ENCODE data around the gene MDK. TPM values are rescaled to one million over a fixed set of nuclear protein-coding genes. Genes with fewer than 3 reads are reported as not detected.

Gene MDK
- total RNA-seq, 1 experiment from 2014 or later: 0.49 TPM

DNA sequence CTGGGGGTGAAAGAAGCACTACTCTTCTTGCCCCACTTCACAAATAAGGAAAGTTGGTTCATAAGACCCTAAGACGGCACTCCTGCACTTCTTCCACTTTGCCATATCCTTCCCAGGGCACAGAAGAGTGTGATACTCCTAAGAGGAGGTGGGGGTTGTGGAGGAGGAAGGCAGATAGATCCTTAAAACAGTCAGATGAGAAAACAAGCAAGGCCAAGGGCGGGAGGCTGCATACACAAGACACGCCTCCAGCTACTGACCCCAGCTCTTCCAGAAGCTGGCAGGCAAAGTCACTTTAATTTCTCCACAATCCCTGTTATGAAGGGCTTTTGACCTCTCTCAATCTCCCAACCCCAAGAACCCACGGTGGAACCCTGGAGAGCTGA, 11.8 kb downstream of the MDK start:
- H3K9me3 Mint-ChIP-seq (ENCODE audit: unreplicated experiment): no peaks in the 10 kb centered on the region
- no peak for DNase-seq (ENCODE audit: unreplicated experiment)
- BruUV-seq (replicated peaks): no TSS peak
- POLR2A ChIA-PET: interaction anchor here (0.6 to 1.0 kb wide), 3 partner anchors 10 to 167 kb away, joined by 3 to 6 read pairs (median 3); no protein-coding TSS in a partner anchor
- H3K27me3 Mint-ChIP-seq (ENCODE audit: insufficient read depth, unreplicated experiment): peaks cover 30% of the 10 kb centered on the region
- H3K36me3 Mint-ChIP-seq (ENCODE audit: insufficient read depth, unreplicated experiment): peaks cover 8% of the 10 kb centered on the region
- CTCF ChIA-PET: interaction anchor here (1.0 to 1.4 kb wide), 2 partner anchors 13 to 136 kb away, joined by 3 to 5 read pairs; no protein-coding TSS in a partner anchor
- no peak overlapping the region for H3K4me3 Mint-ChIP-seq (ENCODE audit: unreplicated experiment)
- intact Hi-C loops (cut with micrococcal nuclease): no loop called here
- no peak overlapping the region for H3K27ac Mint-ChIP-seq (ENCODE audit: low read depth, unreplicated experiment)
- TF ChIP-seq, protein P1, sequence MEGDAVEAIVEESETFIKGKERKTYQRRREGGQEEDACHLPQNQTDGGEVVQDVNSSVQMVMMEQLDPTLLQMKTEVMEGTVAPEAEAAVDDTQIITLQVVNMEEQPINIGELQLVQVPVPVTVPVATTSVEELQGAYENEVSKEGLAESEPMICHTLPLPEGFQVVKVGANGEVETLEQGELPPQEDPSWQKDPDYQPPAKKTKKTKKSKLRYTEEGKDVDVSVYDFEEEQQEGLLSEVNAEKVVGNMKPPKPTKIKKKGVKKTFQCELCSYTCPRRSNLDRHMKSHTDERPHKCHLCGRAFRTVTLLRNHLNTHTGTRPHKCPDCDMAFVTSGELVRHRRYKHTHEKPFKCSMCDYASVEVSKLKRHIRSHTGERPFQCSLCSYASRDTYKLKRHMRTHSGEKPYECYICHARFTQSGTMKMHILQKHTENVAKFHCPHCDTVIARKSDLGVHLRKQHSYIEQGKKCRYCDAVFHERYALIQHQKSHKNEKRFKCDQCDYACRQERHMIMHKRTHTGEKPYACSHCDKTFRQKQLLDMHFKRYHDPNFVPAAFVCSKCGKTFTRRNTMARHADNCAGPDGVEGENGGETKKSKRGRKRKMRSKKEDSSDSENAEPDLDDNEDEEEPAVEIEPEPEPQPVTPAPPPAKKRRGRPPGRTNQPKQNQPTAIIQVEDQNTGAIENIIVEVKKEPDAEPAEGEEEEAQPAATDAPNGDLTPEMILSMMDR (IDR thresholded peaks at IDR 0.05; ENCODE audit: unreplicated experiment): no peak
- H3K4me1 Mint-ChIP-seq (ENCODE audit: insufficient read depth, unreplicated experiment): peaks cover 5% of the 10 kb centered on the region

DNA sequence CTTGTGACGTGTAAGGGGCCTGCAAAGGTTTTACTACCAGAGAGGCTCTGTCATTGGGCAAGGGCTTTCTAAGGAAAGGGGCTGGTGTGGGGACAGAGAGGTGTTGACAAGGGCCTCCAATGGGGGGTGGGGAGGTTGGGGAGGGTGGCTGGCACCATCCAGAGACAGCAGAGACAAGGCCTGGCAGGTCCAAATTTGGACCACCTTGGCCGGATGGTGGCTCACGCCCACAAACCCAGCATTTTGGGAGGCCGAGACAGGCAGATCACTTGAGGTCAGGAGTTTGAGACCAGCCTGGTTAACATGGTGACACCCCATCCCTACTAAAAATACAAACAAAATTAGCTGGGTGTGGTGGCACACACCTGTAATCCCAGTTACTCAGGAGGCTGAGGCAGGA, 12.3 kb downstream of the MDK start:
- Mint-ChIP-seq H3K4me1 (ENCODE audit: insufficient read depth, unreplicated experiment) (peaks cover 5% of the 10 kb centered on the region), H3K9me3 (ENCODE audit: unreplicated experiment) (no peaks in the 10 kb centered on the region), H3K36me3 (ENCODE audit: insufficient read depth, unreplicated experiment) (peaks cover 9% of the 10 kb centered on the region), H3K4me3 (ENCODE audit: unreplicated experiment) (no peak overlapping the region), H3K27ac (ENCODE audit: low read depth, unreplicated experiment) (no peak overlapping the region), H3K27me3 (ENCODE audit: insufficient read depth, unreplicated experiment) (peaks cover 25% of the 10 kb centered on the region)
- no TSS peak for BruUV-seq (replicated peaks)
- intact Hi-C loops (cut with micrococcal nuclease): no loop called here
- POLR2A ChIA-PET: no interaction called here
- CTCF ChIA-PET: interaction anchor here (1.0 kb wide), 1 partner anchor 135 kb away, joined by 3 read pairs; no protein-coding TSS in a partner anchor
- TF ChIP-seq, protein P1 (IDR thresholded peaks at IDR 0.05; ENCODE audit: unreplicated experiment): no peak
- no peak for DNase-seq (ENCODE audit: unreplicated experiment)

DNA sequence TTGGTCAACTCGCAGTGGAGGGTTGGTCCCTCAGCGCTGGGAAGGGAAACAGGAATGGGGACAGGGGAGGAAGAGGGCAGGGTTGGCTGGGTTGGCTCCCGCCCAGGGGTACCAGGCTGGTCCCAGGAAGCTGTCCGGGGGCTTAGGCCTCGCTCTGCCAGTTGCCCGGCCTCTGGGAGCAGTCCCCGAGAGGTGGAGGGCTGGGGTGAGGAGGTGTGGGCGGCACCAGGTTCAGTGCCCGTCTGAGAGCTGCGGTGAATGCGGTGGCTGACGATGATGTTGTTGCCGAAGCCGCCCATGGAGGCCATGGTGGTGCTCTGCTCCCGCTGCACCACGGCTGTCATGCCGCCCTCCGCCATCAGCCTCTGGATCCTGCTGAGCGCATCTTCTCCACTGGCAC, 16.1 kb downstream of the MDK start:
- H3K9me3 Mint-ChIP-seq (ENCODE audit: unreplicated experiment): no peaks in the 10 kb centered on the region
- no peak overlapping the region for H3K4me3 Mint-ChIP-seq (ENCODE audit: unreplicated experiment)
- intact Hi-C loops (cut with micrococcal nuclease): no loop called here
- H3K27ac Mint-ChIP-seq (ENCODE audit: low read depth, unreplicated experiment): no peak overlapping the region
- H3K36me3 Mint-ChIP-seq (ENCODE audit: insufficient read depth, unreplicated experiment): peaks cover 15% of the 10 kb centered on the region
- H3K27me3 Mint-ChIP-seq (ENCODE audit: insufficient read depth, unreplicated experiment): no peaks in the 10 kb centered on the region
- ChIA-PET POLR2A (no interaction called here), CTCF (interaction anchor here (2.9 kb wide), 1 partner anchor 8 kb away, joined by 22 read pairs; no protein-coding TSS in a partner anchor)
- DNase-seq (ENCODE audit: unreplicated experiment): no peak
- TF ChIP-seq, protein P1 (IDR thresholded peaks at IDR 0.05; ENCODE audit: unreplicated experiment): no peak
- peaks cover 4% of the 10 kb centered on the region for H3K4me1 Mint-ChIP-seq (ENCODE audit: insufficient read depth, unreplicated experiment)
- no TSS peak for BruUV-seq (replicated peaks)

DNA sequence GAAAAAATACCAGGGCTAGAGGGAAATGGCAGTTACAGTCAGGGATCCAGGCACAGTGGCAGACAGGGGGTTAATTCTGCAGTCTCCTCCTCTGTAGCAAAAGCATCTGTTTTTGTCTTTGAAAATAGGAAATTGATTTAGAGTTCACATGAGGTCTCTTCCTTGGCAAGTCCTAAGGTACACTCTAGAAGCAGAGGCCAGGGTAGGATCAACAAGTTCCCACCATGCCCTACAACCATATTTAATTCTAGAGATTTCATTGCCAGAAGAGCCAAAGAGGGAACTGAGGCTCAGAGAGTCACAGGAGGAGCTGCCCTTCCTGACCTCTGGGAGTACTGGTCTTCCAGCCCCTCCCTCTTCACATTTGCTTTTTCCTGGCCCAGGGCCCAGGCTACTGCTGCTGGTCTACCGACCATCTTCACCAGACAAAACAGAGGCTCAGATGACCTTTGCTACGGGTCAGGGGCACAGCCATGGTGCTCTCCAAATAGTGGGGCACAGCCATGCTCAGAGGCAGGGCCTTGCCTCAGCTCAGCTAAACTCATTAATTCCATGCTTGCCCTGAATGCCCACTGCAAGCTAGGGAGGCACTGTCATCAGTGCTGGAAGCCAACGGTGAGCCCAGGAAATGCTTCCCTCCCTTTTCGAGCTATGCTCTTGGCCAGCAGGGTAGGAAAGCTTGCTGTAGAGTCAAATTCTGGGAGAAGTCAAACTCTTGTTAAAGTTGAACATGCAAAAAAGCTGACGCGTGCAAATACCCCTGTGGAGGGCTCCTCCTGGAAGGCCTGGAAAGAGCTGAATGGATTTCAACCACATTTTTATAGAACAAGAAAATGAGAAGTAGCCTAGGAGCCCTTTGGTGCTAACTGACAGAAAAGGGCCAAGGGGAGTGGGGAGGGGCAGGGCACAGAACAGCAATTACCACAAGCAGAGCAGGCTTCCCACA, 21.8 kb downstream of the MDK start:
- CTCF ChIA-PET: interaction anchor here (0.5 to 1.6 kb wide), 3 partner anchors 49 to 144 kb away, joined by 3 to 5 read pairs (median 4); no protein-coding TSS in a partner anchor
- Mint-ChIP-seq H3K4me1 (ENCODE audit: insufficient read depth, unreplicated experiment) (peaks cover 7% of the 10 kb centered on the region), H3K27ac (ENCODE audit: low read depth, unreplicated experiment) (no peak overlapping the region), H3K36me3 (ENCODE audit: insufficient read depth, unreplicated experiment) (peaks cover 37% of the 10 kb centered on the region), H3K4me3 (ENCODE audit: unreplicated experiment) (no peak overlapping the region), H3K27me3 (ENCODE audit: insufficient read depth, unreplicated experiment) (no peaks in the 10 kb centered on the region), H3K9me3 (ENCODE audit: unreplicated experiment) (no peaks in the 10 kb centered on the region)
- TF ChIP-seq, protein P1 (IDR thresholded peaks at IDR 0.05; ENCODE audit: unreplicated experiment): no peak
- intact Hi-C loops (cut with micrococcal nuclease): no loop called here
- no TSS peak for BruUV-seq (replicated peaks)
- DNase-seq (ENCODE audit: unreplicated experiment): no peak
- POLR2A ChIA-PET: no interaction called here
